ENCODE data around the gene ACAP3. TPM values are rescaled to one million over a fixed set of nuclear protein-coding genes. Genes with fewer than 3 reads are reported as not detected.
"Not testable (repeated sequence)": the region's sequence is repeated elsewhere in the genome, so short reads cannot be mapped to it uniquely, and the experiment has no call there.

The ACAP3 gene
- total RNA-seq, 1 experiment from 2014 or later, result 44.8 TPM

DNA sequence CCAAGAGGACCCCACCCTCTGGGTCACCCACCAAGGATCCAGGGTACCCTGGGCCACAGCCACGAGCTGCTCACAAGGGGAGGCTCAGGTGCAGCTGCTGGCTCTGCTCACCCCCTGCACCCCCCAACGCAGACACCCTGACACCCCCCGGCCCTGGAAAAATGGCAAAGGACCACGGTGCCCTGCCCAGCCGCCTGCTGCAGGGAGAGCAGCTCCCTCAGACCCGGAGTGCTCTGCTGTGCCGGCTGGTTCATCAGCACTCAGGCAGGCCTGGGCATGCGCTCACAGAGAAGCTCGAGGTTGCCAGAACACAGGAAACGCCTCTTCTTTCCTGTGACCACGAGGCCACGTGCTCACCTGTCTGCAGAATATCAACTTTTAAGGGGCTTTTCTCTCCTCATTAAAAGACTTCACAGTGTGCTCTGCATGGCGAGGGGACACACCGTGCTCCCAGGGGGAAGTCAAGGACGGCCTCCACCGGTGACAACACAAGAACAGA, 56.9 kb downstream of the ACAP3 start:
- no peaks in the 10 kb centered on the region for H3K9me3 ChIP-seq (replicated peaks)
- H3K27ac ChIP-seq, result no peak overlapping the region
- H3K4me3 ChIP-seq, result no peak overlapping the region
- H3K36me3 ChIP-seq, result peaks cover 55% of the 10 kb centered on the region
- no peaks in the 10 kb centered on the region for H3K27me3 ChIP-seq (replicated peaks)
- peaks cover 24% of the 10 kb centered on the region for H3K4me1 ChIP-seq (replicated peaks)
- DNase-seq (ENCODE audit: low read depth in 1 of 2, low spot score in 2 of 2), result no peak

- H3K9me3 ChIP-seq (replicated peaks); H3K4me3 ChIP-seq; H3K4me1 ChIP-seq (replicated peaks); H3K27ac ChIP-seq; H3K27me3 ChIP-seq (replicated peaks); DNase-seq (ENCODE audit: low read depth in 1 of 2, low spot score in 2 of 2): not testable (repeated sequence)
- H3K36me3 ChIP-seq, result peaks cover 30% of the 10 kb centered on the region
Observed at GRCh38 chr1:1248009-1248913, 59.5 kb downstream of the ACAP3 start.

GRCh38 chr1:1247341-1247913, 60.3 kb downstream of the ACAP3 start:
- Histone ChIP-seq H3K27ac (no peak overlapping the region), H3K9me3 (replicated peaks) (no peaks in the 10 kb centered on the region), H3K27me3 (replicated peaks) (no peaks in the 10 kb centered on the region), H3K36me3 (peaks cover 22% of the 10 kb centered on the region), H3K4me1 (replicated peaks) (no peaks in the 10 kb centered on the region), H3K4me3 (no peak overlapping the region)
- no peak for DNase-seq (ENCODE audit: low read depth in 1 of 2, low spot score in 2 of 2)

DNA sequence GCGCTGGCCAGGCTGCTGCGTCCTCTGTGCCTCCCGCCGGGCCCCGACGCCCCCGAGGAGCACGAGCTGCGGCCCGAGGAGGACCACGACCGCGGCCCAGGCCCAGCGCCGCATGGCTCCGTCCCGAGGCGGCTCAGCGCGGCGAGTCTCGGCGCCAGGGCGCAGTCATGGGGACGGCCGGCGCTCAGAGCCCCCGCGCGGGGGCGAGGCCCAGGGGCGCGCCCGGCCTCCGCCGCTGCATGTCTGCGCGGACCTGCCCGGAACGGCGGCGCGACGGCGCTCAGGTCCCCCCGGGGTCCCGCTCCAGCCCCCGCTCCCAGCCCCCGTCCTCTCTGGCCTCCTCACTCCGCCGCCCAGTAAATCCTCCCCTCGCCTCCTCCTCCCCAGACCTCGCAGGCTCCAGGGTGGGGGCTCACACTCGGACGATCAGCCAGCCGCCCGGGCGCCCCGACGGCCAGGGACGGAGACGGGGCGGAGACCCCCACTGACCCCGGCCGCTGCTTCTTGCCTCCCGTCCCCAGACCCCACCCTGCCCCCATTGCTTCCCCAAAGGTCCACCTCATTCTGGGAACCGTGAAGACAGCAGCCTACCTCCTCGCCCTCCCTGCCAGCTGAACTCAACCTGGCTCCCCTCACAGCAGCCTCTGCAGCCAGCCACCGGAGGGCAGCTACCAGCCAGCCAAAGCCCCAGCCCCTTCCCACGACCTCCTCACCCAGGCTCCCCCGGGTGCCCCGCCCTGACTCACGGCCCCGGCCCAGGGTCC, 61.0 kb downstream of the ACAP3 start, which contains the start of gene C1QTNF12:
TSS of gene C1QTNF12 (minus strand) at position 146 of the 764 bp plus-strand sequence. CDS start at position 114, 32 bp downstream.
- no peaks in the 10 kb centered on the region for H3K27me3 ChIP-seq (replicated peaks)
- no peak within 1 kb of the TSS for H3K4me3 ChIP-seq
- peaks cover 15% of the 10 kb centered on the region for H3K36me3 ChIP-seq
- H3K9me3 ChIP-seq (replicated peaks), result no peaks in the 10 kb centered on the region
- no peak within 1 kb of the TSS for H3K27ac ChIP-seq
- no peak for DNase-seq (ENCODE audit: low read depth in 1 of 2, low spot score in 2 of 2)
- no peaks in the 10 kb centered on the region for H3K4me1 ChIP-seq (replicated peaks)

DNA sequence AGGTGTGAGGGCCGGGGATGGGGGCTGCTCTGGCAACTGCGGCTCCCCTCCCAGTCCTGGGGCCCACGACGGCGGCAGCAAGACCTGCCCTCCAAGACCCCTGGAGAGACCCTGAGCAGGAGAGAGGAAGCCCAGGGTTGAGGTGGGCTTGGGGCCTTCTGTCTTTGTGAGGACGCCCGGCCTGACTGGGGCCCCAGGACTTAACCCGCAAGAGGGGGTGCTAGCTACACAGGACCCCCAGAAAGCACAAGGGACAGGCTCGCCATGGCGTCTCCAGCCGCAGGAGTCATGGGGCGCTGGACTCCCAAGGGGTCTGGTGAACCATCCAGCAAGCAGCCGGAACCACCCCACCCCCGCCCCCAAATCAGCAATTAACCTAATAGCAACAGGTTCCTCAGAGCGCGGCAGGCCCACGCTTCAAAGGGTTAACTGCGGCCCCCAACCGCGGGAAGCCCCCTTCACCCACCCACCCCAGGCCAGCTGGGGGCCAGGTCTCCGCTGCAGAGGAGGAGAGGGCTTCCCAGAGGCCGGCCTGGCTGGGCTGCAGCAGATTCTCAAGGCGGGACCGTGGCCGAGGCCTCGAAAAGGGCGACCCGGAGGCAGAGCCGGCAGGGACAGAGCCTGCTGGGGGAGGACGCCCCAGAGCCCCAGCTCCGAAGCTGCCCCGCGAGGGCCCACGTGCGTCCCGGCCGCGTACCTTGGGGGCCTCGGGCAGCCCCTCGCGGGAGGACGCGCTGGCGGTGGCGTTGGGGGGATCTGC, 61.7 kb downstream of the ACAP3 start:
- DNase-seq (ENCODE audit: low read depth in 1 of 2, low spot score in 2 of 2), result no peak
- no peaks in the 10 kb centered on the region for H3K9me3 ChIP-seq (replicated peaks)
- H3K4me1 ChIP-seq (replicated peaks), result no peaks in the 10 kb centered on the region
- H3K36me3 ChIP-seq, result peaks cover 8% of the 10 kb centered on the region
- H3K27ac ChIP-seq, result no peak overlapping the region
- H3K4me3 ChIP-seq, result no peak overlapping the region
- H3K27me3 ChIP-seq (replicated peaks), result no peaks in the 10 kb centered on the region

GRCh38 chr1:1245178-1245816, 62.4 kb downstream of the ACAP3 start:
- Histone ChIP-seq H3K9me3 (replicated peaks) (no peaks in the 10 kb centered on the region), H3K36me3 (peaks cover under 1% of the 10 kb centered on the region; the same call in 1 of the 2 replicates), H3K27ac (no peak overlapping the region), H3K4me1 (replicated peaks) (no peaks in the 10 kb centered on the region), H3K4me3 (no peak overlapping the region), H3K27me3 (replicated peaks) (no peaks in the 10 kb centered on the region)
- no peak for DNase-seq (ENCODE audit: low read depth in 1 of 2, low spot score in 2 of 2)

DNA sequence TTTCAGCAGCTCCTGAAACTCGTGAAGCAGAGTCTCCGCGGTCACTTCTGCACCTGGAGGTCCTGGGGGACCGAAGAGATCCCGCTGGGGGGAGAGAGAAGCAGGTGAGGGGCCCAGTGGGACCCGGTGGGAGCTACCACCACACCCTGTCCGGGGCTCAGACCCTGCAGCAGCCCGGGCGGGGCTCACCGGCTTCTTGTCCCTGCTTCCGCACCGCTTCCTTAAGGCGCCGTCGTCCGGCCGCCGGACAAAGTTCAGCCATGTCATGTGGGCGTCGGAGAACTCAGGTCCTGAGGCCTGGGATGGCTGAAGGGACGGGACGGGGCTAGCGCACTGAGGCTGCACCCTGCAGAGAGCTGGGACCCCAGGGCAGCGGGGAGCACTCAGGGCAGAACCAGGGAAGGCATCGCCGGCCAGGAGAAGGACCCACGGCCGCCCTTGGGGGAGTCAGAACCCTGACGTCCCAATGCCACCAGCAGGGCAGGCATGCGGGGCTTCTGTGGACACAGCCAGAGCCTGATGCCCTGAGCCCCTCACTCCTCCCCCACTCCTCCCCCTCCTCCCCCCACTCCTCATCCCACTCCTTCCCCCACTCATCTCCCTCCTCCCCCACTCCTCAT, 63.4 kb downstream of the ACAP3 start:
- Histone ChIP-seq H3K36me3 (no peaks in the 10 kb centered on the region), H3K27ac (no peak overlapping the region), H3K4me3 (no peak overlapping the region), H3K9me3 (replicated peaks) (no peaks in the 10 kb centered on the region), H3K27me3 (replicated peaks) (no peaks in the 10 kb centered on the region), H3K4me1 (replicated peaks) (no peaks in the 10 kb centered on the region)
- DNase-seq (ENCODE audit: low read depth in 1 of 2, low spot score in 2 of 2), result no peak

- DNase-seq (ENCODE audit: low read depth in 1 of 2, low spot score in 2 of 2), result no peak
- Histone ChIP-seq H3K4me3 (no peak overlapping the region), H3K27me3 (replicated peaks) (no peaks in the 10 kb centered on the region), H3K36me3 (no peaks in the 10 kb centered on the region), H3K27ac (no peak overlapping the region), H3K9me3 (replicated peaks) (no peaks in the 10 kb centered on the region), H3K4me1 (replicated peaks) (no peaks in the 10 kb centered on the region)
Observed at GRCh38 chr1:1243807-1244191, 63.9 kb downstream of the ACAP3 start.

GRCh38 chr1:1243266-1243660, 64.5 kb downstream of the ACAP3 start:
- no peak overlapping the region for H3K4me3 ChIP-seq
- H3K4me1 ChIP-seq (replicated peaks), result no peaks in the 10 kb centered on the region
- no peaks in the 10 kb centered on the region for H3K9me3 ChIP-seq (replicated peaks)
- H3K27ac ChIP-seq, result no peak overlapping the region
- H3K36me3 ChIP-seq, result no peaks in the 10 kb centered on the region
- H3K27me3 ChIP-seq (replicated peaks), result no peaks in the 10 kb centered on the region
- DNase-seq (ENCODE audit: low read depth in 1 of 2, low spot score in 2 of 2), result no peak

GRCh38 chr1:1242461-1243265, 65.1 kb downstream of the ACAP3 start:
- Histone ChIP-seq H3K36me3 (no peaks in the 10 kb centered on the region), H3K4me3 (no peak overlapping the region), H3K9me3 (replicated peaks) (no peaks in the 10 kb centered on the region), H3K4me1 (replicated peaks) (no peaks in the 10 kb centered on the region), H3K27me3 (replicated peaks) (no peaks in the 10 kb centered on the region), H3K27ac (no peak overlapping the region)
- no peak for DNase-seq (ENCODE audit: low read depth in 1 of 2, low spot score in 2 of 2)
